ENCODE results near the gene FOXJ1. TPM values are rescaled to one million over a fixed set of nuclear protein-coding genes. Genes with fewer than 3 reads are reported as not detected.

The FOXJ1 gene
- total and polyA plus RNA-seq, 2 donors: 0.52 to 0.75 TPM

- WGBS: 97% methylated on average over 10 of the region's 10 CpGs
- H3K4me1 ChIP-seq (ENCODE audit: control insufficient read depth in 2 of 2, insufficient read depth in 2 of 2, low read length in 2 of 2): peaks cover 0 to 12% of the 10 kb centered on the region in 2 donors
- no peaks in the 10 kb centered on the region for H3K36me3 ChIP-seq (ENCODE audit: control insufficient read depth in 2 of 2, insufficient read depth in 2 of 2, low read length in 1 of 2)
- H3K4me3 ChIP-seq (ENCODE audit: low read length in 2 of 2): no peak overlapping the region
- DNase-seq (ENCODE audit: low read depth in 6 of 9, low spot score in 9 of 9): no peak
- H3K27ac ChIP-seq (ENCODE audit: low read depth in 1 of 2, low read length in 1 of 2): no peak overlapping the region
- H3K27me3 ChIP-seq (ENCODE audit: control insufficient read depth in 2 of 2, insufficient read depth in 1 of 2, low read length in 1 of 2): no peaks in the 10 kb centered on the region
- no peaks in the 10 kb centered on the region for H3K9me3 ChIP-seq (ENCODE audit: control insufficient read depth in 2 of 2, insufficient read depth in 1 of 2, low read length in 1 of 2)
These were observed 14.1 kb upstream of the FOXJ1 start for GRCh38 chr17:76154936-76155845.

GRCh38 chr17:76154292-76154691 is 13.2 kb upstream of the FOXJ1 start:
- Histone ChIP-seq H3K4me1 (ENCODE audit: control insufficient read depth in 2 of 2, insufficient read depth in 2 of 2, low read length in 2 of 2) (peaks cover 0 to 12% of the 10 kb centered on the region in 2 donors), H3K4me3 (ENCODE audit: low read length in 2 of 2) (no peak overlapping the region), H3K27ac (ENCODE audit: low read depth in 1 of 2, low read length in 1 of 2) (no peak overlapping the region), H3K9me3 (ENCODE audit: control insufficient read depth in 2 of 2, insufficient read depth in 1 of 2, low read length in 1 of 2) (no peaks in the 10 kb centered on the region), H3K27me3 (ENCODE audit: control insufficient read depth in 2 of 2, insufficient read depth in 1 of 2, low read length in 1 of 2) (no peaks in the 10 kb centered on the region), H3K36me3 (ENCODE audit: control insufficient read depth in 2 of 2, insufficient read depth in 2 of 2, low read length in 1 of 2) (no peaks in the 10 kb centered on the region)
- no peak for DNase-seq (ENCODE audit: low read depth in 6 of 9, low spot score in 9 of 9)
- WGBS: 97% methylated on average over 3 of the region's 3 CpGs

GRCh38 chr17:76153640-76154039 is 12.6 kb upstream of the FOXJ1 start:
- Histone ChIP-seq H3K4me1 (ENCODE audit: control insufficient read depth in 2 of 2, insufficient read depth in 2 of 2, low read length in 2 of 2) (peaks cover 0 to 12% of the 10 kb centered on the region in 2 donors), H3K36me3 (ENCODE audit: control insufficient read depth in 2 of 2, insufficient read depth in 2 of 2, low read length in 1 of 2) (no peaks in the 10 kb centered on the region), H3K9me3 (ENCODE audit: control insufficient read depth in 2 of 2, insufficient read depth in 1 of 2, low read length in 1 of 2) (no peaks in the 10 kb centered on the region), H3K27me3 (ENCODE audit: control insufficient read depth in 2 of 2, insufficient read depth in 1 of 2, low read length in 1 of 2) (no peaks in the 10 kb centered on the region), H3K27ac (ENCODE audit: low read depth in 1 of 2, low read length in 1 of 2) (no peak overlapping the region), H3K4me3 (ENCODE audit: low read length in 2 of 2) (no peak overlapping the region)
- 95% methylated on average over 5 of the region's 5 CpGs for WGBS
- DNase-seq (ENCODE audit: low read depth in 6 of 9, low spot score in 9 of 9): no peak

- Histone ChIP-seq H3K36me3 (ENCODE audit: control insufficient read depth in 2 of 2, insufficient read depth in 2 of 2, low read length in 1 of 2) (no peaks in the 10 kb centered on the region), H3K4me3 (ENCODE audit: low read length in 2 of 2) (no peak overlapping the region), H3K9me3 (ENCODE audit: control insufficient read depth in 2 of 2, insufficient read depth in 1 of 2, low read length in 1 of 2) (no peaks in the 10 kb centered on the region), H3K27me3 (ENCODE audit: control insufficient read depth in 2 of 2, insufficient read depth in 1 of 2, low read length in 1 of 2) (no peaks in the 10 kb centered on the region), H3K4me1 (ENCODE audit: control insufficient read depth in 2 of 2, insufficient read depth in 2 of 2, low read length in 2 of 2) (peaks cover 0 to 12% of the 10 kb centered on the region in 2 donors), H3K27ac (ENCODE audit: low read depth in 1 of 2, low read length in 1 of 2) (no peak overlapping the region)
- no peak for DNase-seq (ENCODE audit: low read depth in 6 of 9, low spot score in 9 of 9)
- 97% methylated on average over 9 of the region's 9 CpGs for WGBS
These were observed 12.2 kb upstream of the FOXJ1 start for GRCh38 chr17:76153202-76153601.

GRCh38 chr17:76152591-76152990 is 11.5 kb upstream of the FOXJ1 start:
- no peak overlapping the region for H3K27ac ChIP-seq (ENCODE audit: low read depth in 1 of 2, low read length in 1 of 2)
- H3K27me3 ChIP-seq (ENCODE audit: control insufficient read depth in 2 of 2, insufficient read depth in 1 of 2, low read length in 1 of 2): no peaks in the 10 kb centered on the region
- no peak for DNase-seq (ENCODE audit: low read depth in 6 of 9, low spot score in 9 of 9)
- no peaks in the 10 kb centered on the region for H3K9me3 ChIP-seq (ENCODE audit: control insufficient read depth in 2 of 2, insufficient read depth in 1 of 2, low read length in 1 of 2)
- 98% methylated on average over 7 of the region's 7 CpGs for WGBS
- peaks cover 0 to 13% of the 10 kb centered on the region in 2 donors for H3K4me1 ChIP-seq (ENCODE audit: control insufficient read depth in 2 of 2, insufficient read depth in 2 of 2, low read length in 2 of 2)
- no peak overlapping the region for H3K4me3 ChIP-seq (ENCODE audit: low read length in 2 of 2)
- no peaks in the 10 kb centered on the region for H3K36me3 ChIP-seq (ENCODE audit: control insufficient read depth in 2 of 2, insufficient read depth in 2 of 2, low read length in 1 of 2)

GRCh38 chr17:76151896-76152454 is 10.9 kb upstream of the FOXJ1 start:
- WGBS: 92% methylated on average over 8 of the region's 8 CpGs
- Histone ChIP-seq H3K4me1 (ENCODE audit: control insufficient read depth in 2 of 2, insufficient read depth in 2 of 2, low read length in 2 of 2) (peaks cover 0 to 14% of the 10 kb centered on the region in 2 donors), H3K4me3 (ENCODE audit: low read length in 2 of 2) (no peak overlapping the region), H3K36me3 (ENCODE audit: control insufficient read depth in 2 of 2, insufficient read depth in 2 of 2, low read length in 1 of 2) (no peaks in the 10 kb centered on the region), H3K27me3 (ENCODE audit: control insufficient read depth in 2 of 2, insufficient read depth in 1 of 2, low read length in 1 of 2) (no peaks in the 10 kb centered on the region), H3K9me3 (ENCODE audit: control insufficient read depth in 2 of 2, insufficient read depth in 1 of 2, low read length in 1 of 2) (no peaks in the 10 kb centered on the region), H3K27ac (ENCODE audit: low read depth in 1 of 2, low read length in 1 of 2) (peak overlapping the region in 1 of 2 donors; percentile 64)
- DNase-seq (ENCODE audit: low read depth in 6 of 9, low spot score in 9 of 9): peak in 2 of 9 donors; percentile 18 to 60

- H3K4me1 ChIP-seq (ENCODE audit: control insufficient read depth in 2 of 2, insufficient read depth in 2 of 2, low read length in 2 of 2): peaks cover 0 to 20% of the 10 kb centered on the region in 2 donors
- peaks cover 0 to 3% of the 10 kb centered on the region in 2 donors for H3K9me3 ChIP-seq (ENCODE audit: control insufficient read depth in 2 of 2, insufficient read depth in 1 of 2, low read length in 1 of 2)
- no peak overlapping the region for H3K4me3 ChIP-seq (ENCODE audit: low read length in 2 of 2)
- H3K27me3 ChIP-seq (ENCODE audit: control insufficient read depth in 2 of 2, insufficient read depth in 1 of 2, low read length in 1 of 2): no peaks in the 10 kb centered on the region
- H3K36me3 ChIP-seq (ENCODE audit: control insufficient read depth in 2 of 2, insufficient read depth in 2 of 2, low read length in 1 of 2): no peaks in the 10 kb centered on the region
- WGBS: 96% methylated on average over 23 of the region's 23 CpGs
- no peak overlapping the region for H3K27ac ChIP-seq (ENCODE audit: low read depth in 1 of 2, low read length in 1 of 2)
- DNase-seq (ENCODE audit: low read depth in 6 of 9, low spot score in 9 of 9): no peak
These were observed 9.9 kb upstream of the FOXJ1 start for GRCh38 chr17:76150712-76151622.

- Histone ChIP-seq H3K4me1 (ENCODE audit: control insufficient read depth in 2 of 2, insufficient read depth in 2 of 2, low read length in 2 of 2) (peaks cover 6 to 37% of the 10 kb centered on the region in 2 donors), H3K4me3 (ENCODE audit: low read length in 2 of 2) (no peak overlapping the region), H3K36me3 (ENCODE audit: control insufficient read depth in 2 of 2, insufficient read depth in 2 of 2, low read length in 1 of 2) (no peaks in the 10 kb centered on the region), H3K9me3 (ENCODE audit: control insufficient read depth in 2 of 2, insufficient read depth in 1 of 2, low read length in 1 of 2) (peaks cover 0 to 4% of the 10 kb centered on the region in 2 donors), H3K27ac (ENCODE audit: low read depth in 1 of 2, low read length in 1 of 2) (no peak overlapping the region), H3K27me3 (ENCODE audit: control insufficient read depth in 2 of 2, insufficient read depth in 1 of 2, low read length in 1 of 2) (no peaks in the 10 kb centered on the region)
- 97% methylated on average over 10 of the region's 10 CpGs for WGBS
- DNase-seq (ENCODE audit: low read depth in 6 of 9, low spot score in 9 of 9): no peak
These were observed 8.2 kb upstream of the FOXJ1 start for GRCh38 chr17:76149214-76149613.

GRCh38 chr17:76148015-76148326 is 6.9 kb upstream of the FOXJ1 start:
- Histone ChIP-seq H3K27ac (ENCODE audit: low read depth in 1 of 2, low read length in 1 of 2) (no peak overlapping the region), H3K9me3 (ENCODE audit: control insufficient read depth in 2 of 2, insufficient read depth in 1 of 2, low read length in 1 of 2) (peaks cover 0 to 4% of the 10 kb centered on the region in 2 donors), H3K36me3 (ENCODE audit: control insufficient read depth in 2 of 2, insufficient read depth in 2 of 2, low read length in 1 of 2) (no peaks in the 10 kb centered on the region), H3K4me1 (ENCODE audit: control insufficient read depth in 2 of 2, insufficient read depth in 2 of 2, low read length in 2 of 2) (peaks cover 6 to 48% of the 10 kb centered on the region in 2 donors), H3K4me3 (ENCODE audit: low read length in 2 of 2) (no peak overlapping the region), H3K27me3 (ENCODE audit: control insufficient read depth in 2 of 2, insufficient read depth in 1 of 2, low read length in 1 of 2) (no peaks in the 10 kb centered on the region)
- WGBS: 100% methylated on average over 1 of the region's 1 CpG
- no peak for DNase-seq (ENCODE audit: low read depth in 6 of 9, low spot score in 9 of 9)

Data from thymus (tissue), 11 donors.